ENCODE measurements around the gene FARSA.
"Not testable (repeated sequence)": the region's sequence is repeated elsewhere in the genome, so short reads cannot be mapped to it uniquely, and the experiment has no call there.

Gene FARSA

GRCh38 chr19:12935071-12935470 is 1.6 kb upstream of the FARSA start:
- Histone ChIP-seq H3K27me3 (ENCODE audit: control insufficient read depth in 1 of 2, insufficient read depth in 2 of 2, low read length in 2 of 2) (no peaks in the 10 kb centered on the region), H3K36me3 (ENCODE audit: control insufficient read depth in 2 of 2, insufficient read depth in 2 of 2, low read length in 2 of 2) (peaks cover 5 to 12% of the 10 kb centered on the region in 2 donors), H3K27ac (ENCODE audit: low read length) (no peak overlapping the region), H3K4me3 (ENCODE audit: low read length in 2 of 2) (no peak overlapping the region), H3K4me1 (ENCODE audit: control insufficient read depth, insufficient read depth, low read length) (peaks cover 36% of the 10 kb centered on the region), H3K9me3 (ENCODE audit: control insufficient read depth in 2 of 2, low read length in 2 of 2) (no peaks in the 10 kb centered on the region), H3K9ac (ENCODE audit: low read length in 2 of 2) (no peak overlapping the region)

DNA sequence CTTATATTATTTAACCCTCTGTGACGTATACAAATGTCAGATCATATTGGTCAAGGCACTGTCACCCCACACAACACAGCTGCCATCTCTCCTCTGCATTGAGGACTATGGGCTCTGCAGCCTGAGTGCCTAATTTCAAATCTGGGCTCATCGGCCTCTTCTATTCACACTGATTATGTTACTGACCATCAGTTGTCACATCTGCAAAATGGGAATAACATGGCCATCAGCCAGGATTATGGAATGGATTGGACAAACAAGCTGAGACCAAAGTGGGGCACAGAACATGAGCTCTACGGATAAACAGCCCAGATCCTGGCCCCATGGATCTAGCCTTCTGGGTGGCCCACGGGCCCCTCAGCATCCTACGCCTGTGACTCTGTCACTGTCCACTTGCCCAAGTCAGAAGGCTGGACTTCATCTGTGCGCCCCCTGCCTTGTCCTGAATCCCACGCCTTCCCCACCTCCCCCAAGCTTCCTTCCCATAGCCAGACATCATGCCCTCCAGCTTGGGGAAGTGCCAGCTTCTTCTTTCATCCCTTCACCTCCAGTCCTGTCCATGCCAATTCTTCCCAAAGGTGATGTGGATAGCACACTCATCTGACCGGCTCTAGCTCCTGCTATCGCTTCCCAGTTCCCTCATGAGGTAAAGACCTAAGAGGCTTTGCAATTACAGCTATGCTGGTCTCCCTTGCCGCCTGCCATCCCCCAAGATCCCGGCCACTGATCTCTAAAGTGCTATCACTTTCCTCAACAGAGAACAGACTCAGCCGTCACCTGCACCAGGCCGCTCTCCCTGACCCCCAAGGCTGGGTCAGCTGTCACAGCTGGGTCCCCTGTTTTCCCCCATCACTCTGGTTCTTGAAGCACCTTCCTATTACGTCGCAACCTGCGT is 872 bp downstream of the FARSA start:
- peak overlapping the region; percentile 75 for H3K27ac ChIP-seq (ENCODE audit: low read length)
- peaks cover 20% of the 10 kb centered on the region for H3K4me1 ChIP-seq (ENCODE audit: control insufficient read depth, insufficient read depth, low read length)
- peaks cover 14 to 22% of the 10 kb centered on the region in 2 donors for H3K36me3 ChIP-seq (ENCODE audit: control insufficient read depth in 2 of 2, insufficient read depth in 2 of 2, low read length in 2 of 2)
- no peaks in the 10 kb centered on the region for H3K9me3 ChIP-seq (ENCODE audit: control insufficient read depth in 2 of 2, low read length in 2 of 2)
- peak overlapping the region; percentile 88 to 91 for H3K9ac ChIP-seq (ENCODE audit: low read length in 2 of 2)
- H3K27me3 ChIP-seq (ENCODE audit: control insufficient read depth in 1 of 2, insufficient read depth in 2 of 2, low read length in 2 of 2) = no peaks in the 10 kb centered on the region
- H3K4me3 ChIP-seq (ENCODE audit: low read length in 2 of 2) = peak overlapping the region; percentile 99

GRCh38 chr19:12930002-12930645 is 3.4 kb downstream of the FARSA start:
- Histone ChIP-seq H3K9ac (ENCODE audit: low read length in 2 of 2) (no peak overlapping the region), H3K9me3 (ENCODE audit: control insufficient read depth in 2 of 2, low read length in 2 of 2) (no peaks in the 10 kb centered on the region), H3K36me3 (ENCODE audit: control insufficient read depth in 2 of 2, insufficient read depth in 2 of 2, low read length in 2 of 2) (peaks cover 24 to 32% of the 10 kb centered on the region in 2 donors), H3K4me1 (ENCODE audit: control insufficient read depth, insufficient read depth, low read length) (peaks cover 15% of the 10 kb centered on the region), H3K27ac (ENCODE audit: low read length) (no peak overlapping the region), H3K4me3 (ENCODE audit: low read length in 2 of 2) (no peak overlapping the region), H3K27me3 (ENCODE audit: control insufficient read depth in 1 of 2, insufficient read depth in 2 of 2, low read length in 2 of 2) (no peaks in the 10 kb centered on the region)

GRCh38 chr19:12924621-12925310 is 8.7 kb downstream of the FARSA start:
- Histone ChIP-seq H3K4me1 (ENCODE audit: control insufficient read depth, insufficient read depth, low read length) (no peaks in the 10 kb centered on the region), H3K36me3 (ENCODE audit: control insufficient read depth in 2 of 2, insufficient read depth in 2 of 2, low read length in 2 of 2) (peaks cover 44 to 48% of the 10 kb centered on the region in 2 donors), H3K9me3 (ENCODE audit: control insufficient read depth in 2 of 2, low read length in 2 of 2) (no peaks in the 10 kb centered on the region), H3K9ac (ENCODE audit: low read length in 2 of 2) (no peak overlapping the region), H3K27ac (ENCODE audit: low read length) (no peak overlapping the region), H3K27me3 (ENCODE audit: control insufficient read depth in 1 of 2, insufficient read depth in 2 of 2, low read length in 2 of 2) (no peaks in the 10 kb centered on the region), H3K4me3 (ENCODE audit: low read length in 2 of 2) (no peak overlapping the region)

GRCh38 chr19:12922959-12923358 is 10.6 kb downstream of the FARSA start:
- H3K4me3 ChIP-seq (ENCODE audit: low read length in 2 of 2) = no peak overlapping the region
- H3K9me3 ChIP-seq (ENCODE audit: control insufficient read depth in 2 of 2, low read length in 2 of 2) = no peaks in the 10 kb centered on the region
- peaks cover 34 to 35% of the 10 kb centered on the region in 2 donors for H3K36me3 ChIP-seq (ENCODE audit: control insufficient read depth in 2 of 2, insufficient read depth in 2 of 2, low read length in 2 of 2)
- no peak overlapping the region for H3K9ac ChIP-seq (ENCODE audit: low read length in 2 of 2)
- H3K27ac ChIP-seq (ENCODE audit: low read length) = no peak overlapping the region
- H3K4me1 ChIP-seq (ENCODE audit: control insufficient read depth, insufficient read depth, low read length) = no peaks in the 10 kb centered on the region
- no peaks in the 10 kb centered on the region for H3K27me3 ChIP-seq (ENCODE audit: control insufficient read depth in 1 of 2, insufficient read depth in 2 of 2, low read length in 2 of 2)

DNA sequence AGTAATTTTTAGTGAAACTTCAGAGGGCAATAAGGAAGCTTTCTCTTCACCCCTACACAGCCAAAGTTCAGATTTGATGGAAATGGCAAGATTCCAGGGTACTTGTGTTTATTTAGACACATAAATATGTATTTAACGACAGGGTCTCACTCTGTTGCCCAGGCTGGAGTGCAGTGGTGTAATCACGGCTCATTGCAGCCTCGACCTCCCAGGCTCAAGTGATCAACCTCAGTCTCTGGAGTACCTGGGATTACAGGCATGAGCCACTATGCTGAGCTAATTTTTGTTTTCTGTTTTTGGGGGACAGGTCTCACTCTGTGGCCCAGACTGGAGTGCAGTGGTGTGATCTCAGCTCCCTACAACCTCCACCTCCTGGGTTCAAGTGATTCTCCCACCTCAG is 12.5 kb downstream of the FARSA start:
- H3K9ac ChIP-seq (ENCODE audit: low read length in 2 of 2) = no peak overlapping the region
- H3K27ac ChIP-seq (ENCODE audit: low read length) = no peak overlapping the region

GRCh38 chr19:12918253-12918652 is 15.3 kb downstream of the FARSA start:
- Histone ChIP-seq H3K9ac (ENCODE audit: low read length in 2 of 2) (no peak overlapping the region), H3K4me3 (ENCODE audit: low read length in 2 of 2) (no peak overlapping the region), H3K9me3 (ENCODE audit: control insufficient read depth in 2 of 2, low read length in 2 of 2) (no peaks in the 10 kb centered on the region), H3K4me1 (ENCODE audit: control insufficient read depth, insufficient read depth, low read length) (peaks cover 11% of the 10 kb centered on the region), H3K27ac (ENCODE audit: low read length) (no peak overlapping the region), H3K27me3 (ENCODE audit: control insufficient read depth in 1 of 2, insufficient read depth in 2 of 2, low read length in 2 of 2) (no peaks in the 10 kb centered on the region), H3K36me3 (ENCODE audit: control insufficient read depth in 2 of 2, insufficient read depth in 2 of 2, low read length in 2 of 2) (peaks cover 5 to 10% of the 10 kb centered on the region in 2 donors)

More for the DNA sequence above, 12.5 kb downstream of the FARSA start:
- Histone ChIP-seq H3K4me3 (ENCODE audit: low read length in 2 of 2) (no peak overlapping the region), H3K36me3 (ENCODE audit: control insufficient read depth in 2 of 2, insufficient read depth in 2 of 2, low read length in 2 of 2) (peaks cover 24 to 25% of the 10 kb centered on the region in 2 donors), H3K9me3 (ENCODE audit: control insufficient read depth in 2 of 2, low read length in 2 of 2) (no peaks in the 10 kb centered on the region), H3K4me1 (ENCODE audit: control insufficient read depth, insufficient read depth, low read length) (no peaks in the 10 kb centered on the region), H3K27me3 (ENCODE audit: control insufficient read depth in 1 of 2, insufficient read depth in 2 of 2, low read length in 2 of 2) (no peaks in the 10 kb centered on the region)

GRCh38 chr19:12915860-12916259 is 17.7 kb downstream of the FARSA start:
- peaks cover 23% of the 10 kb centered on the region for H3K4me1 ChIP-seq (ENCODE audit: control insufficient read depth, insufficient read depth, low read length)
- H3K9ac ChIP-seq (ENCODE audit: low read length in 2 of 2); H3K27me3 ChIP-seq (ENCODE audit: control insufficient read depth in 1 of 2, insufficient read depth in 2 of 2, low read length in 2 of 2); H3K27ac ChIP-seq (ENCODE audit: low read length); H3K9me3 ChIP-seq (ENCODE audit: control insufficient read depth in 2 of 2, low read length in 2 of 2); H3K4me3 ChIP-seq (ENCODE audit: low read length in 2 of 2); H3K36me3 ChIP-seq (ENCODE audit: control insufficient read depth in 2 of 2, insufficient read depth in 2 of 2, low read length in 2 of 2): not testable (repeated sequence)

- Histone ChIP-seq H3K9me3 (ENCODE audit: control insufficient read depth in 2 of 2, low read length in 2 of 2) (no peaks in the 10 kb centered on the region), H3K27ac (ENCODE audit: low read length) (peak overlapping the region; percentile 94), H3K36me3 (ENCODE audit: control insufficient read depth in 2 of 2, insufficient read depth in 2 of 2, low read length in 2 of 2) (no peaks in the 10 kb centered on the region), H3K4me3 (ENCODE audit: low read length in 2 of 2) (peak overlapping the region; percentile 35 to 40), H3K9ac (ENCODE audit: low read length in 2 of 2) (peak overlapping the region; percentile 50 to 66), H3K27me3 (ENCODE audit: control insufficient read depth in 1 of 2, insufficient read depth in 2 of 2, low read length in 2 of 2) (no peaks in the 10 kb centered on the region), H3K4me1 (ENCODE audit: control insufficient read depth, insufficient read depth, low read length) (peaks cover 23% of the 10 kb centered on the region)
Observed at GRCh38 chr19:12913851-12914690, 19.4 kb downstream of the FARSA start.

- Histone ChIP-seq H3K36me3 (ENCODE audit: control insufficient read depth in 2 of 2, insufficient read depth in 2 of 2, low read length in 2 of 2) (no peaks in the 10 kb centered on the region), H3K27ac (ENCODE audit: low read length) (peak overlapping the region; percentile 94), H3K9ac (ENCODE audit: low read length in 2 of 2) (peak overlapping the region; percentile 50 to 66), H3K4me1 (ENCODE audit: control insufficient read depth, insufficient read depth, low read length) (peaks cover 23% of the 10 kb centered on the region), H3K27me3 (ENCODE audit: control insufficient read depth in 1 of 2, insufficient read depth in 2 of 2, low read length in 2 of 2) (no peaks in the 10 kb centered on the region), H3K9me3 (ENCODE audit: control insufficient read depth in 2 of 2, low read length in 2 of 2) (no peaks in the 10 kb centered on the region), H3K4me3 (ENCODE audit: low read length in 2 of 2) (peak overlapping the region; percentile 40 to 64)
Observed at GRCh38 chr19:12913011-12913561, 20.4 kb downstream of the FARSA start.
